GM10847 (cell line): Measurements from ENCODE around the gene CORO2B.

Experiments
- POLR2A ChIP-seq: IDR thresholded peaks from 2 replicates; pipeline ENCODE4 v1.6.1; 2011; ENCODE audit not compliant: insufficient read length; ENCODE audit errors: extremely low read depth

The CORO2B gene

DNA sequence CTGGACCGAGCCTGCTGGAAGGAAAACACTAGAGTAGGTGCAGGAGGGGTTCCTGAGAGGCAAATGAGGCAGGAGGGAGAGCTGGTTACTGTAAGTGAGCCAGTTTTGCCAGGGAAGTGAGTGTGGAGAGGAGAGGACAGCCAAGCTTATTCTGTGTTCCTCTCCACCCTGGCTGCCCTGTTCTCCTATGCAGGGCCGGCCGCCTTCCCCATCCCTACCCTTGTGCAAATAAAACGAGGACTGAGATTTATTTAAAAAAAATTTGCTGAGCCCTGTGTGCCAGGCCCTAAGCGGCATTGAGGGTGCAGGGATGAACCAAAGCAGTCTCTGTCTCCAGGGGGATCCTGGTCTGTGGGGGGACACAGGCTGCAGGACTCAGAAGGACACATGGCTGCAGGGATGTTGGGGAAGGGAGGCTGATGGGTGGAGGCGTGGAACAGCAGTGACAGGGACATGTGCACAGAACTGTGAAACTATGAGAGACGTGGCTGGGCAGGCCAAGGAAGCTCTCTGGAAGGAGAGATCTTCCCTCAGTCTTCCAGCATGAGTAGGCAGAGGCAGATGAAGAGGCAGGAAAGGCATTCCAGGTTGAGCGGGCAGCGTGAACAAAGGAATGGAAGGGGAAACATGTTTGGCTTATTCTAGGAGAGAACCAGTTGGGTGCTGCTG is 12.1 kb downstream of the CORO2B start:
- TF ChIP-seq POLR2A, result no peak

DNA sequence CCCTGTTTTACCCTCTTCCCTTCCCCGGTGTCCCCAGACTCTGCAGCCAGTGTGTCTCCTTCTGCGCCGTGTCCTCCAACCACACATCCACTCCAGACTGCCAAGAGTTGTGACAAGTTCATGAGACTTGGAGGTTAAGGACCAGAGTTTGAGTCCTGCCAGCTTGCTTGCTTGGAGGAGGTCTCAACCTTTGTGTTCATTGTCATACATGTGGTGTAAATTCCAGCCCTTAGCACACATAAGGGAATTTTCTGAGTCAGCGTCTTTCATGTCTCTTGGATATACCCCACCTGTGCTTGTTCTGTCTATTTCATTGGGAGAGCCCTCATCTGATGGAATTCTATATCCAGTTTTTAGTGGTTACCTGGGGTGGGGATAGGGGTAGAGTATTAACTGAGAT is 13.3 kb downstream of the CORO2B start:
- no peak for TF ChIP-seq POLR2A

DNA sequence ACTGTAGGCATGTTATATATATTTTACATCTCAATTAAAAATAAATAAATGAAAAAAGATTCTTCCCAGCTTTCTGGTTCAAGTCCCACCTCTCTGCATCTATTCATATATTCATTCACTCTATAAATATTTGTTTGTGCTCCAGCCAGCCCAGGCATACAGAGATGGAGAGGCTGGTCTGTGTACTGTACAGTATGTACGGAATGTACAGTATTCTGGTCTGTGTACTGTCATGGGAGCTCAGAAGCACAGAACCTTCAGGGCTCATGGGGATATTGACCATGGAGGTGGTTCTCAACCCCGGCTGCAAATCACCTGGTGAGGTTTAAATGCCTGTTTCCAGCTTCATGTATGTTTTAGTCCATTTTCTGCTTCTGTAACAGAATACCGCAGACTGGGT is 13.8 kb downstream of the CORO2B start:
- no peak for TF ChIP-seq POLR2A

DNA sequence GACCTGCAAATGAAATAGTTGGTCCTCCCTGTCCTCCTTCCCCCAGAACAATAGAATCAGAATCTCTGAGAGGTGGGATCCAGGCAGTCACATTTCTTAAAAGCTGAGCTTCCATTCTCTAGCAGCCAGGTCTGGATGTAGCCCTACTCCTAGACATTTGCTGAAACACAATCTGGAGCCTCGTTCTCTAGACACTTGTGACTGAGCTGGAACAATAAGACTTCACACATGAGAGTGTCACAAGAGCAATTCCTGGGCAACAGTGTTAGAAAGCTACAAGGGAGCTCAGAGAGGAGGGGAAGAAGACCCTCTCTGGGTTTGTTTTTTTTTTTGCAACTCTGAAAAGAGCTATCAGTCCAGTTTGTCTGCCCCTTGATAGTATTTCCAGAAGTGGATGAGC is 14.5 kb downstream of the CORO2B start:
- TF ChIP-seq POLR2A, result no peak

DNA sequence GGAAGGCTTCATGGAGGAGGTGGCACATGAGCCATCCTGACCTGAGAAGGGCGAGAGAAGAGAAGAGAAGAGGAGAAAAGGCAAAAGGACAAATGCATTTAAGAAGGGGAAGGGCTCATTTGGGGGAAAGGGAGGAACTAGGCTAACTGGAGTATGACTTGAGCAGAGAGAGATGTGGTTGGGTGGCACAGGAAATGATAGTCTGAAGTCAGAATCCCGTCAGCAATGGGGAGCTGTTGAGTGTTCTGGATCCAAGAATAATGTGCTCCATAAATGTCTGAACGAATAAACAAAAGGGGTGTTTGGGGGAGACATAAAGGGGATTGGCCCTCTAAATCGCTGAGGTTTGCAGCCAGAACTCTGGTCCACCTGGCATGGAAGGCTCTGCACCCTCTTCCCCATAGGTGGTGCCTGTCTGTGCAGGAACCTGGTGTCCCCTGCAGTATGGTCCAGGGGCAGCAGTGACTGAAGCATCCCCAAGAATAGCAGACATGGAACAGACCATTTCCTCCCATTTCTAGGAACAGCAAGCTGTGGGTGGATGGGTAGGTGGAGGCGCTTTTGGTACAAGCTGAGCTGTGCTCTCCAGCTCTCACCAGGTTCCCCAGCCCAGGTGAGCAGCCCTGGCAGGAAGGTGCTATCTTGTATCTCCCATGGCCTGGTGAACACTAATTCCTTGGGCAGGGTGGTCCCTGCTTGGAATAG is 15.2 kb downstream of the CORO2B start:
- no peak for TF ChIP-seq POLR2A

DNA sequence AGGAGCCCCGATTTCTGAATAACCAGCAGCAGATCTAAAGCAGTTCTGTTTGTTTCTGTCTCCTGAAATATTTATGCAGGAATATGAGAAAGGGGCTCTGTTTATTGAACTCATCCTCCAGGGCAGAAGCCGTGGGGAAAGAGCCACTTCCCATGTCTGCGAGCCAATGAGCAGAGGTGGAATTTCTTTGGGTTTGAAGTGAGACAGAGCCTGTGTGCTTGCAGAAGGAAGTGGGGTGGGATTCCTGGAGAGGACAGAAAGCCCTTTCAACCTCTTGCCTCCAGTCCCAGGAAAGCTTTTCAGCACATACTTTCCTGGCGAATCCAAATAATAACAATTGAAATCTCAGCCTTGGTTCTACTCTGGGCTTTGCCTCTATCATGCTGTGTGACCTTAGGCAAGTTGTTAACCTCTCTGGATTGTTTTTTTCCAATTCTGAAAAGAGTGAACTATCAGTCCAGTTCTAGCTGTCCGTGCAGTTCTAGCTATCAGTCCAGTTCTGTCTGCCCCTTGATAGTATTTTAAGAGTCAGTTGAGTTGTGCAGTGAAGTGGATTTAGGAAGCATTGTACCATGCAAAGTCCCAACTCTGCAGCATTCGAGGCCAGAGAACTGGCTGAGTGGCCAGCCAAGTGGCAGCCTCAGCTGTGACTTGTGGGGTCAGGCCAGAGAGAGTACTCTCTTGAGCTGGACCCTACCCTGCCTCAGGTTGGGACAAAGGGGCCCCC is 15.9 kb downstream of the CORO2B start:
- TF ChIP-seq POLR2A, result no peak

DNA sequence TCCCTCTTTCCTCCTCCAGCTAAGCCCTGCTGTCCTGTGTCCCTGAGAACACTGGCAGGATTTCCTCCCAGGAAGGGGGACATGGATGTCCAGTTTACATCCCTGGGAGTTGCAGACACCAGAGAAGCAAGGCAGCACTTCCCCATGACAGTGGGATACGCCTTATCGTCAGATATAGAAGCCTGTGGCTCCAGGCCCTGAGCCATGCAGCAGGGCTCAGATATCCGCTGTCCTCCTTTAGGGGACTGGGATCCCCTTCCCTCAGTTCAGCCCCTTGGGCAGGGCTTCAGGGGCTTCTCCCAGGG is 16.4 kb downstream of the CORO2B start:
- TF ChIP-seq POLR2A, result no peak

DNA sequence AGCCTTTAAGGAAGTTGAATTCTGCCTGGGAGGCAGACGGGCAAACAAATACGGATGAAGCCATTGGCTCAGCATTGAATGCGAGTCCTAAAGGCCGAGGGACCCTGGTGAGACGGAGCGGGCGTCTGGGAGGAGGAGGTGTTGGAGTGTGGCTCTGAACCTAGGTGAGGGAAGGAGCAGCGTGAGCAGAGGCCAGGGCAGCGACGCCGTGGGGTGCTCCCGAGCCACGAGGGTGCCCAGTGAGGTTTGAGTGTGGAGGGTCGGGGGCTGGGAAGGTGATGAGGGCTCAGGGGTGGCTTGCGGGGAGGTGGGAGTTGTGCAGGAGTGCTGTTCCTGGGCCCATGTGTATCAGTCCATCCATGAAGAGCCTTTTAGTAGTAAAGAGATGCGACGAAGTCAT is 17.0 kb downstream of the CORO2B start:
- no peak for TF ChIP-seq POLR2A

DNA sequence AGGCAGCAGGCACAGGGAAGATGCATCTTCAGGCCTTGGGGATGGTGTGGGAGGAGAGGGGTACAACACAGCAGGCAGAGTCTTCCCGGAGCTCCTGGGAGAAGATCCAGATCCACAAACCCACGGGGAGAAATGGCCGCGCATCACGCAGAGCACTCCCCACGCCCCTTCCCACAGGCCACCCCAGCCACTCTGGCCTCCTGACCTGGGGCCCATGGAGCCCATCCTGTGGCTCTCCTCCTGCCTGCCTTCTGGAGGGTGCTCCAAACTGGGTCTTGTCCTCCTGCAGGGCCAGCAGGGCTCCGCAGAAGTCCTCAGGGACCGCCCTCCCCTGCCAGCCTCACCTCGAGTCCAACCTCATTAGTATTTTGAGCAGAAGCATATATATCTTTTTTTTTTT is 17.9 kb downstream of the CORO2B start:
- no peak for TF ChIP-seq POLR2A

DNA sequence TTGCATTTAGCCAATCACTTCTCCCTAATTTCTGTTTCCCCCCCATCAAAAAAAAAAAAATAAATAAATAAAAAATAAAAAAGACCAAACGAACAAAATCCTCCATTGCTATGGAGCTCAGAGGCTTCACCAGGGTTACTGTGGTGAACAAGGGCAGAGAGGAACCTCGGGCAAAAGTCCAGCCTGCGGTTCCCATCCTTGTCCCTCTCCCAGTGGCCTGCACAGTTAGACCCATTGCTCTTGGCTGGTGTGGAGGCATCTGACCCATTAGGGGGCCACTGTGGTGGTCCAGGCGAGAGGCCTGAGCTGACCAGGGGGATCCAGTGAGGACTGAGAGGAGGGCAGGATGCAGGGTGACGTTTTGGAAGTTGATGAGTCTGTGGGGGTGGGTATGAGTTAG is 18.8 kb downstream of the CORO2B start:
- no peak for TF ChIP-seq POLR2A

DNA sequence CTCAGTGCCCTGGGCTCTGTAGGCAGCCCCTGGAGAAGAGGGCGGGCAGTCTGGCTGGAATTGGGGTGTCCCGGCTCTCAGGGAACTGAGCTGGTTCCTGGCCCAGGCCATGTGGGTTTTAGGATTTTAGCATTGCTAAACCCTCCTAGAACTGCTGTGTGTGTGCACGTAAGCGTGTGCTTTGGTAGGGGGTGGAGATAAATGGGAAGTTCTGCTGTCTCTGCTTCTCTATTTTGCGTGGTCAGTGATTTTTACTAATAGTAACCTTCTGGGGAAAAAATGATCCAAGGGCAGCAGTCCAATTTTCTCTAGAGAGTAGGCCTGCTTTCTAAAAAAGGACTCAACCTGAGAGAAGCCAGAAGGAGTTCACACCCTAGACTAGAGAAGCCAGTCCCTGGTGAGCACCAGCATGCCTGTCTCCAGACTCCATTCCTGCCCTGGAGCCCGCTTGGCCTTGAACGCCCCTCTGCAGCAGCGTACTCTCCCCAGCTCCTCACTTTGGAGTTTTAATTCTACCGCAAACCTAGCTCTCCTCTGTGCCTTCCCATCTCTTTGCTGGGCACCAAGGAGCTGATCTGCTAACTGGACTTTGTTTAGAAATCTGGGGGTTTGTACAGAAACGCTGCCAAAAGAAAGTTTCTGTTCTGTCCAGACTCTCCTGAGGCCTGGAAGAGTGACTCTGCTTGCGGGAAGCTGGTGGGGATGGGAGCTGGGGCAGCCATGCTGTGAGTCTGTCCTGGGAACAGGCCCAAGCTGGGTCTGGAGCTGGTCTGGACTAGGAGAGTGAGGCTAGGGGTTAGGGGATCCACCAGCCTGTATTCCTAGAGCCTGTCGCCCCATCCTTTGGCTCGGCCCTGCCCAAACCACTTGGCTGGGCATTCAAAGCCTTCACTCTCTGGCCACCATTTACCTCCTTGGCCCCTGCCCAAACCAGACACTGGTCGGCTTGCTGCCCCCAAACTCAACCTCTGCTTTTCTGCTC is 19.7 kb downstream of the CORO2B start:
- no peak for TF ChIP-seq POLR2A

DNA sequence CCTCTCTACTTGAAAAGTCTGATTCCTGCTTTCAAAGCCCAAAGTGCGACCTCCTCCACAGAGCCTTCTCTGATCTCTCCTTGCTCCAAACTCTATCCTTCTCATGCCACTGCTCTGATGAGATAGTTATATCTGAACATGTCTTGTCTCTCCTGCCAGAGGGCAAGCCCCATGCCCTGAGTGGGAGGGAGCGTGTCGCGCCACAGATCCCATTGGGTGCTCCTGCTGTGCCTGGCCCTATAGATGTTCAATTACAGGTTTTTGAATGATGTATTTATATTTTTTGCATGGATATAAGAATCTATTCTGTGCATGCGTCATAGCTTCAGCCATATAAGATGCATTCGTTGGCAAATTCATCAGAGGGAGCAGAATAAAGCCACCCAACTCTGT is 20.4 kb downstream of the CORO2B start:
- no peak for TF ChIP-seq POLR2A

DNA sequence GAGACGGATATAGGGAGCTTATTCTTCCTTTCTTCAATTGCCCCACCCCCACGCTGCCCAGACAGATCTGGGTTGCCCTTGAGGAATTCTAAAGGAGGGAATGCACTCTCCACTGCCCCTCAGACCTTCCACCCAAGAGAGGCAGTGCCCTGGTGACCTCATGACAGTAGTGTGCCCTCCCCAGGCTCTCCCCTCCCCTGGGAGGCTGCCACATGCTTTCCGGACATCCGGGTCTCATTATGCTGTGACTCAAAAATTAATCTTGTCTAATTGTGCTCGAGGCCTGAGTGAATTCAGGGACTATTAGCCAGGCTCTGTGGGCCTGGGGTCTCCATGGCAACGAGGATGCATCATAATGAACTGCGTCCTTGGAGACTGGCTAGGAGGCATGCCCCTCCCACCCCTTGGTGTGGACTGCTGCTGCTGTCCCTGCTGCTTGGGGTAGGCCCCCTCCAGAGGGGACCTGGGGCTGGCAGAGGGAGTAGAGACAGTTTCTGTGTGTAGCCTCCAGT is 20.8 kb downstream of the CORO2B start:
- TF ChIP-seq POLR2A, result no peak

DNA sequence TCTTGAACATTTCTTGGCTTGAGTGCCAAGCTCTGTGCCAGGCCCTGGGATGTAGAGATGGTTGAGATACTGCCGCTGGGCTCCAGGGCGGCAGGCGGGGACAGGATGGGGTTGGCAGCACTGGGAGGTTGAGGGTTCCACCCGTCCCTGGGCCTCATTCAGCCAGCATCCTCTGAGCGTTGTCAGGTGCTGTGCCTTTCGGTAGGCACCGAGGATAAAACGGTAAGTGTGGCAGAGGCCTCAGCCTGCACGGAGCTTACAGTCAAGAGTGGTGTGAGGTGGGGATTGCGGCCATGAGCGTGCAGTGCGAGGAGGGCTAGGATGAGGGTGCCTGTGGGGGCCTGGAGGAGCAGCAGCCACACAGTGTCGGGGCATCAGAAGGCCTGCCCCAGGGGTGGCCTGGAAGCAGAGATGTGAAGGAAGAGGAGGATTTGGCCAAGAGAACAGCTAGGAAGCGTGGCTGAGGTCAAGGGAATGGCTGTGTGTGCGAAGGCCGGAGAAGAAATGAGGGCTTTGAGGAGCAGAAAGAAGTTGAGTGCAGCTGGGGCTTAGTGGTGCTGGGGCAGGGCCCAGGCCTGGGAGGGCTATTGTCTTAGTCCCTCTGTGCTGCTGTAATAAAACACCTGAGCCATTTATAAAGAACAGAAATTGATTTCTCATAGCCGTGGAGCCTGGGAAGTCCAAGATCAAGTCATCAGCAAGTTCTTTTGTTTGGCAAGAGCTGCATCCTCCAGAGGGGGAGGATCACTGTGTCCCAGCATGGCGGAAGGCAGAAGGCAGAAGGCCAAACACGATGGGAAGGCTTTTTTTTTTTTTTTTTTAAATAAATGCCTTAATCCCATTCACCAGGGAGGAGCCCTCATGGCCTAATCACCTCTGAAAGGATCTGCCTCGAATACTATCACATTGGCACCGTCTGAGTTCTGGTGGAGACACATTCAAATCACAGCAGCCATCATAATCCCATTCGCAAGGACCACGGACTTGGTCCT is 22.7 kb downstream of the CORO2B start:
- TF ChIP-seq POLR2A, result no peak
